Measurements from ENCODE around the gene C16orf78. TPM values are rescaled to one million over a fixed set of nuclear protein-coding genes. Genes with fewer than 3 reads are reported as not detected.

Gene C16orf78
- polyA plus RNA-seq (ENCODE audit: insufficient read length) = not detected

GRCh38 chr16:49373504-49373903 lies at the start of gene C16orf78:
TSS of gene C16orf78 (plus strand) at chr16:49373804. CDS start at chr16:49373940, 136 bp downstream.
- no peak for DNase-seq

- DNase-seq = no peak
Measured at GRCh38 chr16:49324703-49325102, 48.9 kb upstream of the C16orf78 start.

DNA sequence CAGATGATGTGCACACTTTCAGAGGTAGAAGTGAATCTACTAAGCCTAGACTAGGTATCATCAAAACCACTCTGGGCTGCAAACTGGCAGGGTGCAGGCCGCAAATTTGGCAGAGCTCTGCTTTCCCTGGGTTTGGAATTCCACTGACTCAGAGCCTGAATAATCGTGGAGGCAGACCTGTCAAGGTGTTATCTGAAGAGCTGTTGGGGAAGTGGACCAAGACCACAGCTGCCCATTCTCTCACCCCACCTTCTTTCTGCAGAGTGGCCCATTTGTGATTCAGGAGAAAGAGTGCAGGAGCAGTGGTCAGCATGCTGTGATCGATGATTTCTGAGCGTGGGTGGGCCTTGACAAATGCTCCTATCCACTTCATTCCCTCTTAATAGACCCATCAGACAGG lies 46.1 kb upstream of the C16orf78 start:
- no peak for DNase-seq

DNA sequence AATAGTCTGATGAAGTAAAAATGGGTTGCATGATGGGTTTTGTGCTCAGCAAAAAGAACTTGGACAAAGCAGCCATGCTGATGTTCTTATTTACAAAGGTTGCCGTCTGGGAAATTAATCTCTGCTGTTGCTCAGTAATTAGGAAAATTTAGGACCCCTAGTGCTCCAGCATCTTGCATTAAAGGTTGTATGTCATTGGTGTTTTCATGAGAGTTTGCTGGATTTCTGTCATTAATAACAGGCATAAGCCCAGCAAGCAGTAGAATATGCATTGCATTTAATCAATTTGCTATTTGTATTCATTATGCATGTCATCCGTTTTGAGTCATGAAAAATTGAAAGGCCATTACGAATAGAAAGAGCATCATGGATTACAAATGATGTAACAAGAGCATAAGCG lies 45.3 kb upstream of the C16orf78 start:
- no peak for DNase-seq

GRCh38 chr16:49330562-49331201 lies 42.9 kb upstream of the C16orf78 start:
- DNase-seq = no peak

DNA sequence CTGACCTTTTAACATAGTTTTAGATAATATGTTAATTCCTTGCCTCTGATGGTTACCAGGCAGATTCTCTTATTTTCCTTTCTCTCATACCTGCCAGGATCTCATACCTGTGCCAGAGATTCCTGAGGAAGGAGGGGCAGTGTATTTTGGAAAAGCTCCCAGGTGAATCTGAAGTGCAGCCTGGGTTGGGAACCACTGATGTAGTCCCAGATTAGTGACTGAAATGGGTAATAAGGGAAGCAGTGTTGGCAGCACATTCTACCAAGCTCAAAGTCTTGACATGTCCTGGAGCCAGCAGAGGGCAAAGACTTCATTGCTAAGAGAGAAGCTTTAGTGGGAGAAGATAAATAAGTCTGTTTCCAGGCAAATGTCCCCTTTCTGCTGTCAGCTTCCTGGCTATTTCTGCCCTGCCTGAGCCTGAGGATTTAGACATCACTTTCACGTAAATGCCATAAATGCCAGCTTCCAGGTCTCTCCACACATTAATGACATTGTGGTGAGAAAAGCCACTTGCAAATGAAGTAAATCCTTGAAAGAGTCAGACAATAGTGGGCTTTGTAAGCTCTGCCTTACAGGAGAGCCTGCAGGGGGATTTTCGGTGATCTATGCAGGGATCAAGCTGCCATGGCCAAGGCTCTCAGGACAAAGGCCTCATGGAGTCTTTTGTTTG lies 40.9 kb upstream of the C16orf78 start:
- no peak for DNase-seq

- DNase-seq = no peak
Measured at GRCh38 chr16:49333259-49333597, 40.4 kb upstream of the C16orf78 start.

GRCh38 chr16:49335828-49336227 lies 37.8 kb upstream of the C16orf78 start:
- no peak for DNase-seq

- no peak for DNase-seq
Measured at GRCh38 chr16:49336581-49336980, 37.0 kb upstream of the C16orf78 start.

- DNase-seq = no peak
Measured at GRCh38 chr16:49337814-49338350, 35.7 kb upstream of the C16orf78 start.

- no peak for DNase-seq
Measured at GRCh38 chr16:49338611-49339265, 34.9 kb upstream of the C16orf78 start.

GRCh38 chr16:49340466-49340865 lies 33.1 kb upstream of the C16orf78 start:
- DNase-seq = no peak

- no peak for DNase-seq
Measured at GRCh38 chr16:49341706-49342105, 31.9 kb upstream of the C16orf78 start.

DNA sequence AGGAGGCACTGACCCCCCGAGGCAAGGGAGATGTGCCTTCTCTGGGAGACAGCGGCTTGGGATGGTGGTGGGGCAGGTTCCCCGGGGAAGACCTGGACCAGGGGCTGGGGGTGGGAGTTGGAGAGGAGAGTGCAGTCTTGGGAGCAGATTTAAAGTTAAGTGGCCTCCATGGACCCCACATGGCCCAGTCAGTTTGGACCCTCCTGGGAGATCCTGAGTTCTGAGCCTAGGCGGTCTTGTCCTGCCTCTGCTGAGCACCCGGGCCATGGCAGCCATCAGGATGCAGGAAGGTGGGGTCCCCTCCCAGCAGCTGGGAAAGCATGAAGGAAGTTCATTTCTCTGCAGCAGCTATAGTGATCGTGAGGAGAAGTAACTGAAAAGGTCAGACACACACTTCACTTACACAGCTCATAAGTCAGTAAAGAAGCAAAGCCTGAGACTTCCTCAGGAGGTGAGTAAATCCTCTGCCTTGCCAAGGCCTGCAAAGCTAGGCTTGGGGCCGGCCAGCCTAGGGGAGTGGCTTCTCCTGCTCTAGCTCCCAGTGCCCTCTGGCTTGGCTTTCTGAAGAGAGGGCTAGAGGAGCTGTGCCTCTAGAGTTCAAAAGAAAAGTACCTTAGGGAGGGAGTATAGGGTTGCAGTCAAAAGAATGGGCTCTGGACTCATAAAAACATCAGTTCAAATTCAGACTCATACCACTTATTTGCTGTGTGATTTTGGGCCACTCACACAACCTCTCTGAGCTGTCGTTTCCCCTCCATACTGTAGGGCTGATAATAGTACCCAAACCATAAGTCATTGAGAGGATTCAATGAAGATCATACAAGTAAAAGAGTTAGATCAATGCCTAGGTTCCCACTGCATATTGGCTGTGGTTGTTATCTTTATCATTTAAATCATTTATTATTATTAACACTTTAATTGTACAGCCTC lies 31.0 kb upstream of the C16orf78 start:
- no peak for DNase-seq

DNA sequence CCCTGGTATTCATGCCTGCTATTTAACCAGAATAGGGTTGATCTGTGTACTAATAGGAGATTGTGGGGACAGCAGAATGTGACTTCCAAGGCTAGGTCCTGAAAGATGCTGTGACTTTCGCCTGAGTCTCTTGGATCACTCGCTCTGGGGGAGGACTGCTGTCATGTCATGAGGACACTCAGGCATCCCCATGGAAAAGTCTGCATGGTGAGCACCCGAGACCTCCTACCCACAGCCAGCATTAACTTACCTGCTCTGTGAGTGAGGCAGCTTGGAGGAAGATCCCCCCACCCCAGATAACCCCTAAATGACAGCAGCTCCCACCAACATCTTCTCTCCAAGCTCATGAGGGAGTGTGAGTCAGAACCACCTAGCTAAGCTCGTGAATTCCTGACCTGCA lies 30.3 kb upstream of the C16orf78 start:
- DNase-seq = no peak

DNA sequence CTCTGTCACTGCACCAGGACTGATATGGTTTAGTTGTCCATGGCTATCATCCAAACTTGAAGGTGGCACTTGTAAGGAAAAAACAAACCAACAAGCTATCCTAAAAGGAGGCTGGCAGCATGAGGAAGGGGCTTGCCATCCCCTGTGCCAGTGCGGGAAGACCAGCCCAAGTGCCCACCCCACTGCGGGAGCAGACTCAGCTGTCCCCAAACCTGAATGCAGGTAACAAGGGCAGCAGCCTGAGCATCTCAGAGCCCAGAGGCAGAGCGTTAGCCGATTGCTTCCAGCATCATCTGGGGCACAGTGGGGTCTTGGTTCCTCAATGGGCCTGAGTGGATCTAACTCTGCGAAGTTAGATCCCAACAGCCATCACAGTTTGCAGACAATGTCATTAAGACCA lies 29.2 kb upstream of the C16orf78 start:
- DNase-seq = no peak

DNA sequence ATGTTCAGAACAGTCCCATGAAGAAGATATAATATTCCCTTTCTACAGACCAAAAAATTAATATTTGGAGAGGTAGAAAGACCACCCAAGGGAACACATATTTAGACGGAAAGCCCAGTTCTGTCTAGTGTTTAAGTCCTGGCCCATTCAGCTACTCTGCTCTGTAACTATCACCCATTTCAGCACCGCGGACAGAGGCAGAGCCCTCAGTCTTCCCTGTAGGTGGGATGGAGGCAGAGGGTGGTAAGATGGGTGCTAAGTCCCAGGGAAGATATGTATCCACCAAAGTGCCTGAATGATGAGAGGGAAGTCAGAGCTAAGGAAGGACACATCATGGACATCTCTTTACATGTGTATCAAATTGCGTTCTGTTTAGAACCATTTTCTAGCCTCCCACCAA lies 27.8 kb upstream of the C16orf78 start:
- no peak for DNase-seq

- no peak for DNase-seq
Measured at GRCh38 chr16:49346459-49346858, 27.1 kb upstream of the C16orf78 start.

- DNase-seq = no peak
Measured at GRCh38 chr16:49347476-49347875, 26.1 kb upstream of the C16orf78 start.

DNA sequence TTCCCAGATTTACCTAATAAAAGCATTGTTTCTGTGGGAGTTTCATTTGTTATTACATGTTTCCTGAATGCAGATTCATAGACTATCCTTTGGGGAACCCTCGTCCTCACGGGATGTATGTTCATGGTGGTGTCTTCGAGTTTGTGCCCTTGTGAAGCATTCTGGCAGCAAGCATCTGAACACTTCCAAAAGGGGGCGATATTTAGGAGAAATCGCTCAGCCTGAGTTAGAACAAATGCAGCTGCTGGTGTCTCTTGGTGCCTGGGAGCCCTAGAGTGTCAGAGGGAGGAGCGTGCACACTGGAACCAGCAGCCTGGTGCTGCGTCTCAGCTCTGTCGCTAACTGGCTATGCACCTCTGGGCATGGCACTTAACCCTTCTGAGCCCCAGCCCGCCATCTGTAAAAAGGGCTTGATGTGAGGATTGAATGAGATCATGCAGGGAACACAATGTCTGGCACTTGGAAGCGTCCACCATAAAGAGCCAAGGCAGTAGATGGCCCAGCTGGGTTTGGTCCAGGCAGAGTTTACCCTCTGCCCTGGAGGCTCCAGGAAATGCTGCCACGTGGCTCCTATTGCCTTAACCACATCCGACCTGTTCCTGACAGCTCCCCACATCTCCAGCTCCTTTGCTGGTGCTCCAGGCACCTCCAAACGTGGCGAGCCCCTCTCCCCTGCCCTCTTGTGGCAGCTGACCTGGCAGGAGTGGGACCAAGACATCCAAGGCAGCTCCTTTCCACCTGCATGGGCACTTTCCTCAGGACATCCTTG lies 25.0 kb upstream of the C16orf78 start:
- DNase-seq = no peak

DNA sequence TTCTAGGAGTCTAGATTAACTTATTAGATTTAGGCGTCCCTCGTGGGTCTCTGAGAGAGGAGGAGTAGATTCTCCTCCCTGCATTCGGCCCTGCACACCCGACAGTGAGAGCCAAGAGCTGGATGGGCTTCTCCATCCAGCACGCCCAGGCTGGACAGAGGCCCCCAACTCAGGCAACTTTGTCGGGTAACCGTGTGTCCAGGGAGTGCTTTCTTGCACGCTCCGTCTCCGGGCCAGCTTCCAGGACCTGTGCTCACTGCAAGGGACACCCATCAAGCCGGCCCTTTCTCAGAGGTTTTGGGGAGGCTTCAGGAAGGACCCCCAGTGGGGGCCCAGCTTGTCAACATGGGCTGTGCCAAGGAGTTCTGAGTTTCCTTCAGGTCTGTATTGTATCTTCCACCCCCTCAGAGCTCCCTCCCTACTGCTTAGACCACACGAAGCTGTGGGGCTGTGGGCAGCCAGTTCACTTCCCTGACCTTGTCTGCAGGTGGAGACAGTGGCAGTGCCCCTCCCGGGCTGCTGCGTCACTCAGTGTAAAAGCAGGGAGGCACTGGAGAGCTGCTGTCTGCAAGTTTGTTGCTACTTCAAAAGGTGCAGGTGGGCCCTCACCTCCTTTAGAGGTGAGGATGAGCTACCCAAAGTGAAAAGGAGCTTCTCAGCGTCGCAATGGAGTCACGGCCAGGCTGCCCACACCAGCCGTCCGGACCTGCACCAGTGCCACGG lies 24.0 kb upstream of the C16orf78 start:
- no peak for DNase-seq

All from hindlimb muscle (tissue), 1 donor.